ENCODE results near the gene PRKAB1. TPM values are rescaled to one million over a fixed set of nuclear protein-coding genes. Genes with fewer than 3 reads are reported as not detected.

The PRKAB1 gene
- total RNA-seq, 1 experiment from 2014 or later: 25.0 TPM

GRCh38 chr12:119634743-119635142, 33.2 kb upstream of the PRKAB1 start:
- CTCF ChIA-PET: interaction anchor here (1.6 kb wide), 1 partner anchor 9 kb away, joined by 5 read pairs; no protein-coding TSS in a partner anchor
- no peaks in the 10 kb centered on the region for H3K79me2 ChIP-seq (ENCODE audit: insufficient read depth, low read length)
- POLR2A ChIA-PET: no interaction called here
- RAD21 ChIA-PET (ENCODE audit: low non-redundant PET in 1 of 2, low total read pairs in 2 of 2, uncharacterized antibody in 2 of 2, unreplicated experiment in 2 of 2): no interaction called here
- no peak for DNase-seq (ENCODE audit: low read depth, low spot score)
- no peak overlapping the region for H3K4me2 ChIP-seq (ENCODE audit: low read length)
- H3K9ac ChIP-seq (ENCODE audit: low read length): no peak overlapping the region
- H3K27ac ChIP-seq (ENCODE audit: low read depth, low read length): no peak overlapping the region
- ATAC-seq: no peak
- intact Hi-C loops (cut with micrococcal nuclease): no loop called here
- BruUV-seq (replicated peaks): no TSS peak
- no peaks in the 10 kb centered on the region for H4K20me1 ChIP-seq (ENCODE audit: insufficient read depth)
- H3K36me3 ChIP-seq (ENCODE audit: control insufficient read depth in 1 of 2, insufficient read depth in 2 of 2, low read length in 2 of 2): no peaks in the 10 kb centered on the region
- no peak overlapping the region for H2AFZ ChIP-seq (ENCODE audit: low read depth, low read length, poor library complexity, severe bottlenecking)
- peaks cover 3 to 15% of the 10 kb centered on the region in 2 experiments; a peak in 3 of 4 replicates for H3K4me1 ChIP-seq (ENCODE audit: control insufficient read depth in 1 of 2, insufficient read depth in 2 of 2, low read length in 2 of 2)
- H3K9me3 ChIP-seq (ENCODE audit: control insufficient read depth in 1 of 2, insufficient read depth in 1 of 2, low read depth in 1 of 2, low read length in 2 of 2): no peaks in the 10 kb centered on the region
- no peak overlapping the region for H3K4me3 ChIP-seq (replicated peaks in 1 of 2; ENCODE audit: low read depth in 1 of 2, low read length in 2 of 2)
- H3K9me2 ChIP-seq (ENCODE audit: insufficient read depth): no peaks in the 10 kb centered on the region
- TF ChIP-seq SIN3A (IDR thresholded peaks at IDR 0.05; ENCODE audit: low read depth) (no peak), EGR1 (IDR thresholded peaks at IDR 0.05; ENCODE audit: low read depth) (no peak), POLR2AphosphoS5 (IDR thresholded peaks at IDR 0.05; ENCODE audit: low read depth, low read length) (no peak), FOSL1 (IDR thresholded peaks at IDR 0.05; ENCODE audit: low read depth) (no peak), JUND (IDR thresholded peaks at IDR 0.05) (no peak), SP1 (IDR thresholded peaks at IDR 0.05; ENCODE audit: low read depth) (no peak), CBX3 (IDR thresholded peaks at IDR 0.05; ENCODE audit: low read depth) (no peak)
- TF ChIP-seq, protein P1, sequence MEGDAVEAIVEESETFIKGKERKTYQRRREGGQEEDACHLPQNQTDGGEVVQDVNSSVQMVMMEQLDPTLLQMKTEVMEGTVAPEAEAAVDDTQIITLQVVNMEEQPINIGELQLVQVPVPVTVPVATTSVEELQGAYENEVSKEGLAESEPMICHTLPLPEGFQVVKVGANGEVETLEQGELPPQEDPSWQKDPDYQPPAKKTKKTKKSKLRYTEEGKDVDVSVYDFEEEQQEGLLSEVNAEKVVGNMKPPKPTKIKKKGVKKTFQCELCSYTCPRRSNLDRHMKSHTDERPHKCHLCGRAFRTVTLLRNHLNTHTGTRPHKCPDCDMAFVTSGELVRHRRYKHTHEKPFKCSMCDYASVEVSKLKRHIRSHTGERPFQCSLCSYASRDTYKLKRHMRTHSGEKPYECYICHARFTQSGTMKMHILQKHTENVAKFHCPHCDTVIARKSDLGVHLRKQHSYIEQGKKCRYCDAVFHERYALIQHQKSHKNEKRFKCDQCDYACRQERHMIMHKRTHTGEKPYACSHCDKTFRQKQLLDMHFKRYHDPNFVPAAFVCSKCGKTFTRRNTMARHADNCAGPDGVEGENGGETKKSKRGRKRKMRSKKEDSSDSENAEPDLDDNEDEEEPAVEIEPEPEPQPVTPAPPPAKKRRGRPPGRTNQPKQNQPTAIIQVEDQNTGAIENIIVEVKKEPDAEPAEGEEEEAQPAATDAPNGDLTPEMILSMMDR (IDR thresholded peaks at IDR 0.05 in 2 of 3, conservative IDR thresholded peaks at IDR 0.05 in 1 of 3; ENCODE audit: borderline replicate concordance in 1 of 3, insufficient read depth in 1 of 3, low read depth in 2 of 3, low read length in 2 of 3): no peak
- TF ChIP-seq, protein P2, sequence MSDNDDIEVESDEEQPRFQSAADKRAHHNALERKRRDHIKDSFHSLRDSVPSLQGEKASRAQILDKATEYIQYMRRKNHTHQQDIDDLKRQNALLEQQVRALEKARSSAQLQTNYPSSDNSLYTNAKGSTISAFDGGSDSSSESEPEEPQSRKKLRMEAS (IDR thresholded peaks at IDR 0.05): no peak
- 0 out of 2 replicates have a peak, but pooled peaks cover 10% of the 10 kb centered on the region for H3K27me3 ChIP-seq (ENCODE audit: insufficient read depth, low read length)

DNA sequence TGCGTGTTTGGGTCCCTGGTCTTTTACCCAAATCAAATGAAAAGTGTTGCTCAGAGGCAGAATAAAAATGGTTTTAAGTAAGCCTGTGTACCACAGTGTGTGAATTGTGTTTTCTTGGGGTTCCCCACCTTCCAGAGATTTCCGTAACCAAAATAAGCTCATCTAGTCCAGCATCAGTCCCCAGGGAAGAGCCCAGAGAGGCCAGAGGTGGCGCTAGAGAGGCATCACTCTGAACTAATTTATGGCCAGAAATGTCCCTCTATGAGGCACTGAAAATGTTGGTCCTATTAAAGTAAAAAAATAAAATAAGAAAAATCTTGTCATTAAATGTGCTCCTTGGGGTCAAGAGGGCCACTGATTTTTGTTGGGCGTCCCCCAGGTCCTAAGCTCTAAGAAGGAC, 24.9 kb upstream of the PRKAB1 start:
- TF ChIP-seq JUND (IDR thresholded peaks at IDR 0.05): no peak
- TF ChIP-seq POLR2A (IDR thresholded peaks at IDR 0.05; ENCODE audit: borderline replicate concordance, extremely low read depth, insufficient read depth, insufficient read length): no peak
- TF ChIP-seq, protein P1 (IDR thresholded peaks at IDR 0.05 in 2 of 3, conservative IDR thresholded peaks at IDR 0.05 in 1 of 3; ENCODE audit: borderline replicate concordance in 1 of 3, insufficient read depth in 1 of 3, low read depth in 2 of 3, low read length in 2 of 3): peak; percentile 16 to 77 (median 65); a peak in 4 of 6 replicates
- ChIA-PET POLR2A (no interaction called here), RAD21 (ENCODE audit: low non-redundant PET in 1 of 2, low total read pairs in 2 of 2, uncharacterized antibody in 2 of 2, unreplicated experiment in 2 of 2) (no interaction called here), CTCF (interaction anchor here (0.6 to 1.7 kb wide), 10 partner anchors 8 to 199 kb away, joined by 3 to 6 read pairs (median 4); partner anchors contain the start of gene PRKAB1)
- BruUV-seq (replicated peaks): no TSS peak
- Histone ChIP-seq H3K9ac (ENCODE audit: low read length) (no peak overlapping the region), H3K4me1 (ENCODE audit: control insufficient read depth in 1 of 2, insufficient read depth in 2 of 2, low read length in 2 of 2) (no peaks in the 10 kb centered on the region), H2AFZ (ENCODE audit: low read depth, low read length, poor library complexity, severe bottlenecking) (no peak overlapping the region), H3K9me2 (ENCODE audit: insufficient read depth) (no peaks in the 10 kb centered on the region), H3K36me3 (ENCODE audit: control insufficient read depth in 1 of 2, insufficient read depth in 2 of 2, low read length in 2 of 2) (no peaks in the 10 kb centered on the region), H3K27ac (ENCODE audit: low read depth, low read length) (no peak overlapping the region), H3K4me2 (ENCODE audit: low read length) (no peak overlapping the region), H3K79me2 (ENCODE audit: insufficient read depth, low read length) (no peaks in the 10 kb centered on the region), H3K9me3 (ENCODE audit: control insufficient read depth in 1 of 2, insufficient read depth in 1 of 2, low read depth in 1 of 2, low read length in 2 of 2) (no peaks in the 10 kb centered on the region), H4K20me1 (ENCODE audit: insufficient read depth) (no peaks in the 10 kb centered on the region), H3K27me3 (ENCODE audit: insufficient read depth, low read length) (no peaks in the 10 kb centered on the region), H3K4me3 (replicated peaks in 1 of 2; ENCODE audit: low read depth in 1 of 2, low read length in 2 of 2) (no peak overlapping the region)
- ATAC-seq (peak; percentile 59), DNase-seq (ENCODE audit: low read depth, low spot score) (no peak)
- intact Hi-C loops (cut with micrococcal nuclease): loop anchor here (10.0 kb wide), 1 partner anchor 138 kb away; no protein-coding TSS in a partner anchor

Data from HCT116 (cell line).